Hepatocyte (in vitro differentiated cells): Measurements from ENCODE around the gene COL11A2.

ENCODE experiments used
- EZH2 ChIP-seq: fragments of 200-600 bp; sonication (generic); IDR thresholded peaks from 2 replicates; pipeline ENCODE4 v1.6.1; 2016; ENCODE audit warnings: antibody characterized with exemption, mild to moderate bottlenecking, borderline replicate concordance
- EZH2phosphoT487 ChIP-seq: fragments of 200-600 bp; sonication (generic); IDR thresholded peaks from one replicate; pipeline ENCODE4 v1.6.1; 2018; ENCODE audit warnings: antibody characterized with exemption, mild to moderate bottlenecking, low read depth, moderate library complexity; ENCODE audit not compliant: unreplicated experiment, severe bottlenecking
- TF ChIP-seq, protein P1 (sequence below): fragments of 200-600 bp; sonication (generic); IDR thresholded peaks from 2 replicates; pipeline ENCODE4 v1.5.1; 2016; ENCODE audit warnings: antibody characterized with exemption, mild to moderate bottlenecking; ENCODE audit not compliant: poor library complexity

- TF ChIP-seq, protein P1, sequence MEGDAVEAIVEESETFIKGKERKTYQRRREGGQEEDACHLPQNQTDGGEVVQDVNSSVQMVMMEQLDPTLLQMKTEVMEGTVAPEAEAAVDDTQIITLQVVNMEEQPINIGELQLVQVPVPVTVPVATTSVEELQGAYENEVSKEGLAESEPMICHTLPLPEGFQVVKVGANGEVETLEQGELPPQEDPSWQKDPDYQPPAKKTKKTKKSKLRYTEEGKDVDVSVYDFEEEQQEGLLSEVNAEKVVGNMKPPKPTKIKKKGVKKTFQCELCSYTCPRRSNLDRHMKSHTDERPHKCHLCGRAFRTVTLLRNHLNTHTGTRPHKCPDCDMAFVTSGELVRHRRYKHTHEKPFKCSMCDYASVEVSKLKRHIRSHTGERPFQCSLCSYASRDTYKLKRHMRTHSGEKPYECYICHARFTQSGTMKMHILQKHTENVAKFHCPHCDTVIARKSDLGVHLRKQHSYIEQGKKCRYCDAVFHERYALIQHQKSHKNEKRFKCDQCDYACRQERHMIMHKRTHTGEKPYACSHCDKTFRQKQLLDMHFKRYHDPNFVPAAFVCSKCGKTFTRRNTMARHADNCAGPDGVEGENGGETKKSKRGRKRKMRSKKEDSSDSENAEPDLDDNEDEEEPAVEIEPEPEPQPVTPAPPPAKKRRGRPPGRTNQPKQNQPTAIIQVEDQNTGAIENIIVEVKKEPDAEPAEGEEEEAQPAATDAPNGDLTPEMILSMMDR = no peak
- TF ChIP-seq EZH2 (no peak), EZH2phosphoT487 (no peak)
Observed at GRCh38 chr6:33189625-33190448, 2.4 kb downstream of the COL11A2 start.
